GM21723 (cell line): Measurements from ENCODE around the gene ARHGAP26.

Experiments used
- ATAC-seq: cut with Tn5 transposase; IDR thresholded peaks from one replicate; pipeline ENCODE4 v1.9.1; 2021; ENCODE audit warnings: mild to moderate bottlenecking, moderate library complexity; ENCODE audit not compliant: unreplicated experiment

The ARHGAP26 gene

DNA sequence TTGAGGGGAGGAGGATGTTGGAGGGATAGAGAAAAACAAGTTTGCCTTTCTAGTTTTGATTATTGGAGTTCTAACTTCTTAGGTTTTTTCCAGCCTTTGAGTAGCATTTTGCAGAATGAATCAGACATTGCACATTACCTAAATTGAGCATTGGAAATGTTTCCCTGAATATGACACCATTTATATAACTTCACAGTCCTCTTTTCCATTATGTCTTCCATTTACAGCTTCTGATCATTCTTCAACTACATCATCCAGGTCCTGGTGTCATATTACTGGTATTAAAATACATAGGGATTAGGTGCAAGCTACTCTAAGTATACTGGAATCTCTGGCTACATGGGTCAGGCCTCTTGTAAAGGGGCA lies 286.1 kb downstream of the ARHGAP26 start:
- ATAC-seq, result no peak

GRCh38 chr5:143056792-143057579 lies 286.8 kb downstream of the ARHGAP26 start:
- peak; percentile 35 for ATAC-seq

GRCh38 chr5:143057580-143057999 lies 287.4 kb downstream of the ARHGAP26 start:
- ATAC-seq, result peak; percentile 64

DNA sequence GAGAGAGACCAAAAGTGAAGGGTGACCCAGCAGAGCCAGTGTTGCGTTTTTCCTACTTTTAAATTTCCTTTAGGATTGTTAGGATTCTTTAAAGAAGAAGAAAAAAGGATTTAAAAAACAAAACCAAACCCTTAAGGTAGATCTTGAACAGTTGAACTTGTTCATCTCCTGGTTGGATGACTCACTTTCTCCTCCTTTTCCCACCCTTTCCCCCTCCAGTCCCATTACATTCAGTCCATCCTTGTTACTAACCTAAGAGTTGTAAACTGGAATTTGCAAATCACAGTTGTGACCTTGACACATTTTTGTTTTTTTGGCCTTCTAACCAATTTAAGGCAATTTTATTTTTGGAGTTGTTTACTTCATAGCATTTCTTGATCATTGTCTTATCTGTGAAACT lies 289.2 kb downstream of the ARHGAP26 start:
- ATAC-seq, result no peak

DNA sequence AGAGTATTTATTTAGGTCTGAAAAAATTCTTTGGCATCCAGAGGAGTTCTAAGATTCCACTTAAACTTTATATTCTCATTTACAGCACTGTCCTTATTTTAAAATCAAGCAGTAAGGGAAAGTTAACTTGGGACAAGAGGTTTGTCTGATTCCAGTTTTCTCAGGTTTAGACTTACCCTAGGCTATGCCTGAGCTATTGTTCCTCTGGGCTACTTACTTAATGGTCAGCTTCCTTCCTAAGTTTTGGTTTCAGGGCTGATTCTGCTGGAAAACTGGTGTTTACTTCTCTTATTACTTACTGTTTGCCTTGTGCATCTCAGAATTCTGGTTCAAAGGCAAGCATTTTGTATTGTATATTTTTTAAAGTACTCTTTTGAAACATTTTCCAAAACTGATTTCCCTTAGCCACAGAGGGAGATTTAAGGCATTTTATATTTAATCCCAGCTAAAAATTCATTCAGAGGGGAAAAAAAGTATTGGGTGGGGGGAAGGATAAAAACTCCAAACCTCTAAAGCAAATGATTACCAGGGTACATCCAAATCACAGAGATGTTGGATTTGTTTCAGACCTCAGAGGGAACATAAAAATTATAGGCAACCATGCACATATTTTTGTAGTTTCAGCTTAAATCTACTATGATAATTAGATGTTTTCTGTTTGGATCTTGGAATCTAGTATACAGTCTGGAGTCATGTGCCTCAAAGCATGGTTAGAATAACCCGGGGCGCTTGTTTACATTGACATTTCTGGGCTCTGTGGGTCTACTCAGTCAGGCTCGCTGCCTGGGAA lies 290.0 kb downstream of the ARHGAP26 start:
- no peak for ATAC-seq

DNA sequence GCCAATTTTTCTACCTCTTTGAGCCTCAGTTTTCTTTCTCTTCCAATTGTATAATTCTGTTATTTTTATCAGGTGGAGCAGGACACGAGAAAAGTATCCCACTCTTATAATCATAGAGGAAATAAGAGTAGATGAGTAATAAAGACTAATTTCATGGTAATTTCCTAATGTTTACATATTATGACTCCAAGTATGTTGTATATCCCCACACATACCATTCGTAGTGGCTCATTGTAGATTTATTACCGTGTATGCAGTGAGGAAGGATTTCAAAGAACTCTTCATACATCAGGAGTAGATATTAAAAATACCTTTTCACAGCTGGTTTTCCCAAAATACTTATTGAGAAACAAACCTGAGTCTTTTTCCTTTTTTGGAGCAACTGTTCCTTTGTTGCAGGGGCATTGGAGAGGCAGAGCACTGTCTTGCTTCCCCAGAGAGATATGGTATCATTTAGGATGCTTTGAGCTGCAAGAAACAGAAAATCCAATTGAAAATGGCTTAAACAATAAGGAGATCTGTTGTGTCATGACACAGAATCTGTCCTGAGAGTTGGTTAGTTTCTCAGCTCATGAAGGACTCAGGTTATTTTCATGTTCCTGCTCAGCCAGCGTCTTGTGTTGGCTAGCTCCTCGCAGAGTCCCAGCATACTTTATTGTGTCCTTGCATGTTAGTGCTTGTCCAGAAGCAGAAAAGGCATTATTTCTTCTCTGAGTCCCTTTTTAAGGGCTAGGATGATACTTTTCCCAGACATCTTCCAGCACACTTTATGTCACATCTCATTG lies 291.2 kb downstream of the ARHGAP26 start:
- no peak for ATAC-seq

- ATAC-seq, result no peak
Measured at GRCh38 chr5:143062379-143062778, 292.2 kb downstream of the ARHGAP26 start.

GRCh38 chr5:143063175-143063970 lies 293.2 kb downstream of the ARHGAP26 start:
- ATAC-seq, result no peak

DNA sequence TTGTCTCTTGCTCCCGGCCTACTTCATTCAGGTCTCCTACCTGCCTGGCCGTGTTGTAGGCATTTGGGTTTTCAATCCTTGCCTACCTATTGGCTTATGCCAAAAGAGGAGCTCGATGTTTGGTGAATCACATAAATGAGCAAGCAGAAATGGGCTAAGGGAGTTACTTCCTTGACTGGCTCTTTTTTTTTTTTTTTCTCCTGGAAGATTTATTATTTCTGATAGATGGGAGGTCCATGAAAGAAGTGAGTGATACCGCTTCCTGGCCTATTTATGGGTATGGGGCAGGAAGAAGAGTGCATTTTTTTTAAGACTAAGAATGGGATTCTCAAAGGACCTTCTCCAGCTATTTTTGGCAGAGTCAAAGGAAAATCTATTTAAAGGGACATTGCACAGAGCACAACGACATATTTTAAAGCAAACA lies 294.1 kb downstream of the ARHGAP26 start:
- ATAC-seq, result no peak

GRCh38 chr5:143064676-143065075 lies 294.5 kb downstream of the ARHGAP26 start:
- ATAC-seq, result no peak

GRCh38 chr5:143065185-143065965 lies 295.2 kb downstream of the ARHGAP26 start:
- no peak for ATAC-seq

GRCh38 chr5:143065996-143066522 lies 295.9 kb downstream of the ARHGAP26 start:
- no peak for ATAC-seq

DNA sequence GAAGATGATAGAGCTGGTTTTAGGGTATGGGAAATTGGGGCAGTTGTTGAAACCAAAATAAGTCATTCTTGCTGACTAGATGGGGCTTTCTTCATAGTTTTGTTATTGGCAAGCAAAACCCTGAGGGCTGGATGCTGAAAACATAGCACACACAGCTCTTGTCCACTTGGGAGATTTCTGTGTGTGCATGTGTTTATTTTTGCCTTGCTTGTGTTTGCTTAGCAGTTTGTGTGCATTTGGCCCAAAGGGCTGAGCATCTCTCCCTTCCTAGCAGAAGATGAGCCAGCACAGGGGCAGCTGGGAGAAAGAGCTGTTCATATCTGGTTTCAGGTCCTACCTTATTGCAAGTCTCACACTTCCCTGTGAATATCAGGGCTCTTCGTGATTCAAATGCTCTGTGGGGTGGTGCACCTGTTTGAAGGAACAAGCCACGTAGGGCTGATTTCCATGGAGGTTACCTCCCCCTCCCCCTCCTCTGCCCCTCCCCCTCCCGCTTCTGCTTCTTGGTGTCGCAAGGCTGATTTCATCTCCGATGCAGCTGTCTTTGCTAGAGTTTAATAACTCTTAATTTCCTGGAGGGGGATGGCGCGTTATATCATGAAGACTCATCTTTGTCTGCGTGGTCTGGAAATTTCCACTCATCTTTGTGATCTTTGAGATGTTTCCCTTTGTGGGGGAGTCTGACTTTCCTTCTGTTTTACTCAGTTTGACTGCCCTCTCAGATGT lies 296.5 kb downstream of the ARHGAP26 start:
- peak; percentile 77 for ATAC-seq

- ATAC-seq, result no peak
Measured at GRCh38 chr5:143068712-143069111, 298.5 kb downstream of the ARHGAP26 start.

- ATAC-seq, result no peak
Measured at GRCh38 chr5:143071927-143072326, 301.8 kb downstream of the ARHGAP26 start.

- ATAC-seq, result no peak
Measured at GRCh38 chr5:143072734-143073133, 302.6 kb downstream of the ARHGAP26 start.

GRCh38 chr5:143073766-143074165 lies 303.6 kb downstream of the ARHGAP26 start:
- ATAC-seq, result no peak

- no peak for ATAC-seq
Measured at GRCh38 chr5:143074414-143074996, 304.3 kb downstream of the ARHGAP26 start.
